A549 treated with Mapracorat at 1 μM for 4 hours (cell line): ENCODE measurements around the gene OGN. TPM values are rescaled to one million over a fixed set of nuclear protein-coding genes. Genes with fewer than 3 reads are reported as not detected.

ENCODE experiments used
- total RNA-seq: library from RNA; stranded (reverse); fragments of 200-300 nt; extraction: Qiagen RNA extraction; gene quantifications from 5 replicates; pipeline ENCODE4 v1.2.3, GENCODE V29; 2022

OGN gene, protein sequence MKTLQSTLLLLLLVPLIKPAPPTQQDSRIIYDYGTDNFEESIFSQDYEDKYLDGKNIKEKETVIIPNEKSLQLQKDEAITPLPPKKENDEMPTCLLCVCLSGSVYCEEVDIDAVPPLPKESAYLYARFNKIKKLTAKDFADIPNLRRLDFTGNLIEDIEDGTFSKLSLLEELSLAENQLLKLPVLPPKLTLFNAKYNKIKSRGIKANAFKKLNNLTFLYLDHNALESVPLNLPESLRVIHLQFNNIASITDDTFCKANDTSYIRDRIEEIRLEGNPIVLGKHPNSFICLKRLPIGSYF
- not detected in 5 replicates for total RNA-seq

DNA sequence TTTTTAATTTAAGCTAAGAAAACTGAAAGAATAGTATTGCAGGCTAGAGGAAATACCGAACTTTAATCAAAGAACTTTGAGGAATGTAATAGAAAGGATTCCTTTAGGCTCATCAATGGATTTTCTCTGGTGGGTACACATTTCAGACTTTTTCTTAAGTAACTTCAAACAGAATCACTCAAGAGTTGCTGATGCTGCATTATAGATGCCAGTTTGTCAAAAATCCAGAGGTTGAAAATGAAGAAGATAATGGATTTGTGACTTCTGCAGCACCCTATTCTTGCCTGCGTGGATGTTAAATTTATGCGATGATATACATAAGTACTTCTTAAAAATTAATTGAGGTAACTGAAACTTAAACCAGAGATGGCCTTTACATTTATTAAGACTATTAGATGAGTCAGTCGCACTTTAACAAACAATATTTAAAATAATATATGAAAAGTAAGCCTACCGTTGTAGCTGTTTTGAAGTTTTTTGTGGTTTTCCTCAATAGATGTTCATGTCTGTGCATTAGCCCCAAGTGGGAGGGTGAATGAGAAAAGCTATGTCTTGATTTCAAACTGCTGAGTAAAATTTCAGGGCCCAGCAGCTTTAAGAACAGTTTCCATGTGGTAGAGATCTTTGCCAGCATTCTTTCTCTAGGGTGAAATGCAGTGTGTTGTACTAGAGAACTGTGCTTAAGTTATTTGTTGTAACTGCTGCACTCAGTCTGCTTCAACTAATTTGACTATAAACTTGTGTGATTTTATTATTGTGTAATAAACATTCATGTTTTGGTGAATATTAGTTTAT is at the start of gene OGN:
TSS of gene OGN (minus strand) at position 537 of the 795 bp plus-strand sequence. CDS start 1,171 bp downstream, outside the sequence.

DNA sequence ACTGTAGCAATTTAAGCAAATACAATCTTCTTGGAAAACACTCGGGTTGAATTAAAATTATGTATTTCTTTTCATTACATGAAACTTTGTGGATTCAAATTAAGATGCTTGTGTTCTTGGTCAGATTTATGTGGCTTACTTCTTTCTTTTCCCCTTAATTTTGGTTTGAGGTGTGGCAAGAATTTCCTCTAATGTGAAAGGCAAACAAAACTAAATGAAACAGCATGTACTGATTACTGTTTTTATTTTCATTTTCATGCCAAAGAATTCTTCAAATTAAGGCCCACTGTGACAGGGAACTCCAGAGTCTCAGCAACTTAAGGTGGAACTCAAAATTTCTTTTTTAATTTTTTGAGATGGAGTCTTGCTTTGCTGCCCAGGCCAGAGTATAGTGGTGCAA is 20.0 kb upstream of the OGN start, which contains the start of gene OMD:
TSS of gene OMD (minus strand) at position 132 of the 400 bp plus-strand sequence. CDS start 6,913 bp downstream, outside the sequence.

Other genes starting within 250 kb of the OGN start
- gene IARS1, start 110.9 kb downstream of the OGN start, total RNA-seq: 93.7 to 109 TPM (median 95.5 TPM) in 5 replicates
- gene NOL8, start 79.2 kb downstream of the OGN start, total RNA-seq: 29.5 to 31.4 TPM (median 30.4 TPM) in 5 replicates
- 7.1 to 9.0 TPM (median 7.6 TPM) in 5 replicates for gene CENPP, start 78.6 kb downstream of the OGN start, total RNA-seq
- gene OMD, start 19.9 kb upstream of the OGN start, total RNA-seq: not detected in 5 replicates
- gene ASPN, start 77.9 kb upstream of the OGN start, total RNA-seq: not detected in 5 replicates
- gene ECM2, start 131.4 kb upstream of the OGN start, total RNA-seq: 0.10 to 0.16 TPM (median 0.15 TPM) in 5 replicates